Activated T-cell treated with anti-CD3 and anti-CD28 coated beads, Interleukin-2, amount 50 U/mL, for 1 hour (primary cell): Measurements from ENCODE around the gene RNASEL.
"Not testable (repeated sequence)": the region's sequence is repeated elsewhere in the genome, so short reads cannot be mapped to it uniquely, and the experiment has no call there.

Source experiments
- DNase-seq: peaks from one replicate; pipeline ENCODE4 v3.0.0-alpha.2; 2020

RNASEL gene

GRCh38 chr1:182560392-182560984 lies 28.6 kb downstream of the RNASEL start:
- no peak for DNase-seq

- no peak for DNase-seq
Observed at GRCh38 chr1:182556279-182556678, 32.8 kb downstream of the RNASEL start.

- no peak for DNase-seq
Observed at GRCh38 chr1:182555493-182555892, 33.6 kb downstream of the RNASEL start.

DNA sequence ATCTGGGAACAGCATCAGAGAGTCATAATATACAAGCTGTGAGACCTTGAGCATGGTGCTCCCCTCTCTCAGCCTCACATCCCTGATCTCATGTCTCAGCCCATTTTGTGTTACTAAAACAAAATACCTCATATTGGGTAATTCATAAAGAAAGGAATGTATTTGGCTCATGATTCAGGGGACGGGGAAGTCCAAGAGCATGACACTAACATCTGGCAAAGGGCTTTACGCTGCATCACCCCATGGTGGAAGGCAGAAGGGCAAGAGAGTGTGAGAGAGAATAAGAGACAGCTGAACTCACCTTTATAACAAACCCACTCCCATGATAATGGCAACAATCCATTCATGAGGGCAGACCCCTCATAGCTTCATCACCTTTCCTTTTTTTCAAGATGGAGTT lies 36.5 kb downstream of the RNASEL start:
- no peak for DNase-seq

DNA sequence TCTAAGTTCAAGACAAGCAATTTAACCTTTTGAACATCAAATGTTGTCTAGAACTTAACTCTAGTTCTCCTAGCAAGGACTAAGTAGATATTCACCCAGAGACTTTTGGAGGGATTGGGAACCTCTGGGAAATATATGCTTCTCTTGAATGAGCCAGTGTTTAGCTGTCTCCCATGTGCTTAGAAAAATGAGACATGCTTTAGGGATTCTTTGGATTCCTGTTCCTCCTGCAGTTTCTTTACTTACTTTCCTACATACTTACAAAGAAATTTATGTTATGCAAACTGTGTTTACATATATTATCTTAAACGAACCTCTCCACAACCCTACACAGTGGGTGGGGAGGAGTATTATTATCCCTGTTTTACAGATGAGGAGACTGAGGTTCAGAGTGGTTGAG lies 39.2 kb downstream of the RNASEL start:
- no peak for DNase-seq

GRCh38 chr1:182549346-182549745 lies 39.7 kb downstream of the RNASEL start:
- no peak for DNase-seq

GRCh38 chr1:182533896-182534295 lies 55.2 kb downstream of the RNASEL start:
- no peak for DNase-seq

DNA sequence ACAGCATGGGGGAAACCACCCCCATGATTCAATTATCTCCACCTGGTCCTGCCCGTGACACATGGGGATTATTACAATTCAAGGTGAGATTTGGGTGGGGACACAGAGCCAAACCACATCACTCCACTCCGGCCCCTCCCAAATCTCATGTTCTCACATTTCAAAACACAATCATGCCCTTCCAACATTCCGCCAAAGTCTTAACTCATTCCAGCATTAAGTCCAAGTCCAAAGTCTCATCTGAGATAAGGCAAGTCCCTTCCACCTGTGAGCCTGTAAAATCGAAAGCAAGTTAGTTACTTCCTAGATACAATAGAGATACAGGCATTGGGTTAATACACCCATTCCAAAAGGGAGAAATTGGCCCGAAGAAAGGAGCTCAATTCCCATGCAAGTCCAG lies 60.9 kb downstream of the RNASEL start:
- DNase-seq, result not testable (repeated sequence)

- DNase-seq, result no peak
Observed at GRCh38 chr1:182527680-182528079, 61.4 kb downstream of the RNASEL start.

DNA sequence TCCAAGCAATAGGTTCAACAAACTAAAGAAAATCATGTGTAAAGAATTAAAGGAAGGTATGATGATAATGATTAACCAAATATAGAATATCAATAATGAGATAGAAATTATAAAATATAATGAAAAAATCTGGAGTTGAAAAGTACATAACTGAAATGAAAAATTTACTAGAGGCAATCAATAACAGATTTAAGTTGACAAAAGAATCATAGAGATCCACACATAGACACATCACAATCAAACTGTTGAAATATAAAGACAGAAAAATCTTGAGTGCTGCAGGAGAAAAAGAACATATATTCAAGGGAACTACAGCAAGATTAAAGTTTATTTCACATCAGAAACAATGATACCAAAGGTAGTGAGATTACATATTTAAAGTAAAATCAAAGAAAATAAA lies 63.7 kb downstream of the RNASEL start:
- no peak for DNase-seq
